A673 (cell line): ENCODE measurements around the gene EXOC6.

Source experiments
- EZH2 ChIP-seq: fragments of 200-600 bp; sonication (generic); IDR thresholded peaks from 2 replicates; pipeline ENCODE4 v1.6.1; 2017; ENCODE audit warnings: borderline replicate concordance, low read depth, mild to moderate bottlenecking, mixed read lengths, antibody characterized with exemption, low read length; ENCODE audit not compliant: poor library complexity, severe bottlenecking
- TF ChIP-seq, protein P1 (sequence below): fragments of 300-800, 200-600 bp; sonication (generic); conservative IDR thresholded peaks from 2 replicates; pipeline ENCODE4 v1.5.1; 2017; ENCODE audit warnings: low read depth, mild to moderate bottlenecking, antibody characterized with exemption, low read length, moderate library complexity, mixed read lengths

DNA sequence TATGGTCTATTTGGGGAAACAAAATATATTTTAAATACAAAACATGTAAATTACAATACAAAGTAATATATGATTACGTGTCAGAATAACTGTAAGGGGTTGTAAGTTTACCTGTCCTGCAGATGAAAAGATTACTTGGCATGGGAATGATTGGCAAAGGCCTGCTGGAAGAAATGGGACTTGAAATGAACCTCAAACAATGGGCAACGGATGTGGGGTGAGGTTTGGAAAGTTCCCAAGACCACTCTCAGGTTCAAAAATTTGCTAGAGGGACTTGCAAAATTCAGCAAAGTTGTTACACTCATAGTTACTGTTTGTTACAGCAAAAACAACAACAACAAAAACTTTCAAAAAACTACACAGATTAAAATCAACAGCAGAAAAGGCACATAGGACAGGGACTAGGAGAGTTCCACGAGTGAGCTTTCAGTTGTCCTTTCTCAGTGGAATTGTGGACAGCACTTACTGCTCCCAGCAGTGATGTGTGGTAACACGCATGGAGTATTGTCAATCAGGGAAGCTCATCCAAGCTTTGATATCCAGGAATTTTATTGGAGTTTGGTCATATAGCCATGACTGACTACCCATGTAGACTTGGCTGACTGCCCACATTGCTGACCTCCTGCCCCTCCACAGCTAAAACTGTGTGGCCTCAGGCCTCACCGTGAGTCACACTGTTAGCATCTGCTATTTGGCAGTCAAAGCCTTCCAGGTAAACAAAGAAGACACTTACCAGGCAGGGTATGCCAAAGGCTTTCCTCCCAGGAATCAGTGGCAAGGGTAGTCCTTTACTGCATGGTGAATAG is 43.8 kb downstream of the EXOC6 start:
- TF ChIP-seq EZH2: no peak
- TF ChIP-seq, protein P1, sequence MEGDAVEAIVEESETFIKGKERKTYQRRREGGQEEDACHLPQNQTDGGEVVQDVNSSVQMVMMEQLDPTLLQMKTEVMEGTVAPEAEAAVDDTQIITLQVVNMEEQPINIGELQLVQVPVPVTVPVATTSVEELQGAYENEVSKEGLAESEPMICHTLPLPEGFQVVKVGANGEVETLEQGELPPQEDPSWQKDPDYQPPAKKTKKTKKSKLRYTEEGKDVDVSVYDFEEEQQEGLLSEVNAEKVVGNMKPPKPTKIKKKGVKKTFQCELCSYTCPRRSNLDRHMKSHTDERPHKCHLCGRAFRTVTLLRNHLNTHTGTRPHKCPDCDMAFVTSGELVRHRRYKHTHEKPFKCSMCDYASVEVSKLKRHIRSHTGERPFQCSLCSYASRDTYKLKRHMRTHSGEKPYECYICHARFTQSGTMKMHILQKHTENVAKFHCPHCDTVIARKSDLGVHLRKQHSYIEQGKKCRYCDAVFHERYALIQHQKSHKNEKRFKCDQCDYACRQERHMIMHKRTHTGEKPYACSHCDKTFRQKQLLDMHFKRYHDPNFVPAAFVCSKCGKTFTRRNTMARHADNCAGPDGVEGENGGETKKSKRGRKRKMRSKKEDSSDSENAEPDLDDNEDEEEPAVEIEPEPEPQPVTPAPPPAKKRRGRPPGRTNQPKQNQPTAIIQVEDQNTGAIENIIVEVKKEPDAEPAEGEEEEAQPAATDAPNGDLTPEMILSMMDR: no peak
